HG03457 (cell line): ENCODE results near the gene HOXC13.

Source experiments
- ATAC-seq: cut with Tn5 transposase; IDR thresholded peaks from one replicate; pipeline ENCODE4 v1.9.1; 2021; ENCODE audit warnings: moderate number of reproducible peaks; ENCODE audit not compliant: unreplicated experiment

Gene HOXC13

GRCh38 chr12:53993162-53994008 is 54.8 kb downstream of the HOXC13 start:
- ATAC-seq: no peak

GRCh38 chr12:53994009-53994263 is 55.3 kb downstream of the HOXC13 start:
- ATAC-seq: no peak

- no peak for ATAC-seq
Measured at GRCh38 chr12:53994264-53995001, 55.8 kb downstream of the HOXC13 start.

GRCh38 chr12:53995002-53995377 is 56.4 kb downstream of the HOXC13 start:
- no peak for ATAC-seq

GRCh38 chr12:53995378-53996239 is 57.0 kb downstream of the HOXC13 start:
- ATAC-seq: no peak
